ENCODE results near the gene PAN3.
A peak's percentile ranks its signal among the peaks of the same experiment; 100 is the strongest.

PAN3 gene

DNA sequence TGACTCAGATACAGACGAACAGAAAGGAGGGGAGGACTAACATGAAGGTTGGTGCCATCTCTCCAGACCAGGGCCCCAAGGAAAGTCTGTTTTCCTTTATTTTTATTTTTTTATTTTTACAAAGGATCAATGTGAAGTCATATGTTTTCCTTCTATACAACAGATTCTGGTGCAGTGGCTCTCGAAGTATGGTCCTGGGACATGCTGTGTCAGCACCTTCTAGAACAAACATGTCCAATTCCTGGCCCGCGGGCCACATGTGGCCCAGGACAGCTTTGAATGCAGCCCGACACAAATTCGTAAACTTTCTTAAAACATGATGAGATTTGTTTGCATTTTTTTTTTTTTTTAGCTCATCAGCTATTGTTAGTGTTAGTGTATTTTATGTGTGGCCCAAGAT, 181.9 kb downstream of the PAN3 start:
- TF ChIP-seq POLR2A (IDR thresholded peaks at IDR 0.05; ENCODE audit: low read length) (no peak), GATA1 (IDR thresholded peaks at IDR 0.05; ENCODE audit: low read depth, low read length) (no peak)
- no peak for DNase-seq

DNA sequence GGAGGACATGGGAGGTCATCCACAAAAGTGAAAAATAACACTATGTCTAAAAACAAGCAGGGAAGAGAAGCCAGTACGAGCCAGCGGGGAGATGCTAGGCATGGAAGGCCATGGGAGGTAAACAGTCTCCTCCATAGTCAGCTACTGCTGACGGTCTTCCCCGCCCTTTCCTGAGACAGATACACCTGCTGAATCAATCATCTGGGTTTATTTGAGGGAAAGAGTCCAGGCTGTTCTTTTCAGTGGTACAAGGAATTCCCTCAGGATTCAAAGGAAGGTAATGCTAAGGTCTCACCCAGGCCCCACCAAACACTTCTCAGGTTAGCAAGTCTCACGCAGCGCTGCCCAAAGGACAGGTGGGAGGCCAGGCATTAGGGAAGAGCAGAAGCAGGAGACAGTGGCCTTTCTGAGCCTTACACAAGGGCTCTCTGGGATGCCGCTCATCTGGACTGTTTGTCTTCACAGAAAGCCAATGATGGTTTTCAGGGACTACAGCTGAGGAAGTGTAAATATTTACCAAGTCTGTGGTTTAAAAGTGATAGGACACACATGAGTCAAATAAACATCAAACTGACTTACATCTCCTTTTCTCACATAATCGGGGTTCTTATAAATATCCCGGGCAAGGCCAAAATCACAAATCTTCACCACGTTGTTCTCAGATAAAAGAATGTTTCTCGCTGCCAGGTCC, 182.7 kb downstream of the PAN3 start:
- TF ChIP-seq GATA1 (IDR thresholded peaks at IDR 0.05; ENCODE audit: low read depth, low read length) = no peak
- TF ChIP-seq POLR2A (IDR thresholded peaks at IDR 0.05; ENCODE audit: low read length) = no peak
- DNase-seq = no peak

DNA sequence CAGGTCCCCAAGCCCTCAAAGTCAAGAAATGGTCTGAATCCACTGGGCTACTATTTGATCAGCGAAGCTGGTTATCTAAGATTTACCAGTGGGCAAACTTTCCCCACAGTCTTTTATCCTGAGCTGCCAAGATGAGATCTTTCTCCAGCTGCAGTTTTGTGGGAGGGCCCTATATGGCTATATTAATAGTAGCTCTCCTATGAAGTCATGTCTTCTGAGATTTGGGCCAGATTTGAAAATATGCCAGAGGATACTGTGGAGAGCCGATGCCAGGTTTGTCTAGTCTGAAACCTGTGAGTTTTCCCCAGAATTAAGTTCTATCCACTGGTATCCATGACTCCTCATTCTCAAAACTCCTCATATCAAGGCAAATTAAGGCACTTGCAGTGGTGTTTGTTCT, 183.4 kb downstream of the PAN3 start:
- TF ChIP-seq POLR2A (IDR thresholded peaks at IDR 0.05; ENCODE audit: low read length) (no peak), GATA1 (IDR thresholded peaks at IDR 0.05; ENCODE audit: low read depth, low read length) (no peak)
- DNase-seq = no peak

DNA sequence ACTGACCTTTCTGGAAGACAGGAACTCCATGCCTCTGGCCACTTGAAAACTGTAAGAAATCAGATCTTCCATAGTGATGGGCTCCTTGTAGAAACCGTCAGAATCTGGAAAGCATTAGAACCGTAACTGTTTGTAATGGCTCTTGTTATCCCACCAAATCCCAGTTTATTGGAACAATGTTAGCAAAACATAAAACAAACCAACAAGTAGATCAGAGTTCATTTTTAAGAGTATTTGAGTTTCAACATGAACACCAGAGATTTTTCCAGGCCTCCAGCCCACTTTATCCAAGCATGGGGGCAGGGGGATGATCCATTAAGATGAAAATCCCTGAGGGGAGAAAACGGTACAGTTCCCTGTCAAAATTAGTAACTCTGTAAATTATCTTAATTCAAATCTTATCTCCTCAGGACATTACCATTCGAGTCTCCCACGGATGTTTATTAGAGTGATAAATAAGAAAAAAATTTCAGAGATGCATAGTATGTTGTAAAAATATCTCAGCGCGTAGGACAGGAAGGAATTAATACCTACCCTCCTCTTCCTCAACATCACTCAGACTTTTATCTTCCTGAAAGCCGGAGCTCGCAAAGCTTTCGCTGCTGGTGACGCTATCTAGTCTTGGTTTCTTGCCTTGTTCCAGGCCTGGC, 184.0 kb downstream of the PAN3 start:
- TF ChIP-seq GATA1 (IDR thresholded peaks at IDR 0.05; ENCODE audit: low read depth, low read length) (no peak), POLR2A (IDR thresholded peaks at IDR 0.05; ENCODE audit: low read length) (no peak)
- DNase-seq = no peak

DNA sequence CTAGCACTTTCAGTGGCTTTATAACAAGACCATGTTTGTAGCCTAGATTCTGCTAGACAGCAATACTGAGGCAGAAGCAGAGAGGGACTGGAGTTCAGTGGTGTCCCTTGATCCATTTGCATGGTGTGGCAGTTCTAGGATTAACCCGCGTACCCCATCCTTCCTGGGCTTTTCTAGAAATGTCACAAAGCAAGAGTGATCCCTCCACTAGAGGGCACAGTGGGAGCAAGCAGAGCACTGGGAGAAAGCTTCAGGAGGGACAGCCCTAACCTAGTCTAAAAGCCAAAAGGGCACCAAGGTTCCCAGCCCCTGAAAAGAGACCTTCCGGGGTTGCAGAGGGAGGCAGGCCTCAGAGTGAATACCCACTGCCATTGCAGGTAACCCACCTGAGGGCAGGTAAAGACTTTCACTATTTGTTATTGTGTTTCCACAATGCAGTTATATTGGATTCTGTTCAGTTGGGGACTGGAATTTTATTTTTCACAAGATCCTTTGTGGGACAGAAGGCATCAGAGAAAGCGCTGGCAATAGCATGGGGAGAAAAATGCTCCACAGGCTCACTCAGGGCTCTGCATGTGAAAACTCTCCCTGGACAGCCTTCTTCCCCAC, 185.9 kb downstream of the PAN3 start:
- no peak for TF ChIP-seq GATA1 (IDR thresholded peaks at IDR 0.05; ENCODE audit: low read depth, low read length)
- no peak for TF ChIP-seq POLR2A (IDR thresholded peaks at IDR 0.05; ENCODE audit: low read length)
- peak; percentile 59 to 70 for DNase-seq

DNA sequence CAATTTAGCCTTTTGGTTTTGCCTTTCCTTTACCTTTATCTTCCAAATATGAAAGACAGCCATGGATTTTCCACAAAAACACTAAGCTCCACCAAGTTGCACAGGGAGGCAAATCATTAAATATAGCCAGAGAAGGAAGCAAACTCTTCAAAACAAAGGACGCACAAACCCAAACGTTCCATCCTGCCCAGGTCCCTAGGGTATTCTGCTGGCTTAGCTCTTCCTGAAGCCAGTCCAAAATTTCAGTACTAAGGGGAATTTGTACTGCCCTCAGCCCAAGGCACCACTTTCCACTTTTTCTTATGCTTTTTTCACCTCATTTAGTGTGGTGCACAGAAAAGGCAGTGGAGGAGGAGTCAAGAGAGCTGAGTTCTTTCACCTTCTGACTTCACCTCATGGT, 186.7 kb downstream of the PAN3 start:
- TF ChIP-seq GATA1 (IDR thresholded peaks at IDR 0.05; ENCODE audit: low read depth, low read length) = no peak
- no peak for DNase-seq

DNA sequence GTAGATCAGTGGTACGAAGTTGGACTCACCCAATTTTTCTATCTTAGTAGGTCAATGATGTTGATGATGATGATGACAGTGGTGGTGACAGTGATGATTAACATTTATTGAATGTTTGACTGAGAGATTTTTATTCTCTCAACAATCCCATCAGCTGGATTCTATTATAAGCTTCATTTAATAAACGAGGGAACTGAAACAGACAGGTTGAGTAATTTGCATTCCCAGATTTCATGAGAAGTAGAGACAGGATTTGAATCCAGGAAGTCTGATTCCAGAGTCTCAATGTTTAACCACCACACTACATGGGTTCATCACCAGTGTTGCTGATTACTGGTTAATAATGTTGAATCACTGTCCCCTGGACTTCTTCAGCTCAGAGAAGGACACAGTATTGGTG, 187.7 kb downstream of the PAN3 start:
- DNase-seq = no peak
- TF ChIP-seq POLR2A (IDR thresholded peaks at IDR 0.05; ENCODE audit: low read length) (no peak), GATA1 (IDR thresholded peaks at IDR 0.05; ENCODE audit: low read depth, low read length) (no peak)

DNA sequence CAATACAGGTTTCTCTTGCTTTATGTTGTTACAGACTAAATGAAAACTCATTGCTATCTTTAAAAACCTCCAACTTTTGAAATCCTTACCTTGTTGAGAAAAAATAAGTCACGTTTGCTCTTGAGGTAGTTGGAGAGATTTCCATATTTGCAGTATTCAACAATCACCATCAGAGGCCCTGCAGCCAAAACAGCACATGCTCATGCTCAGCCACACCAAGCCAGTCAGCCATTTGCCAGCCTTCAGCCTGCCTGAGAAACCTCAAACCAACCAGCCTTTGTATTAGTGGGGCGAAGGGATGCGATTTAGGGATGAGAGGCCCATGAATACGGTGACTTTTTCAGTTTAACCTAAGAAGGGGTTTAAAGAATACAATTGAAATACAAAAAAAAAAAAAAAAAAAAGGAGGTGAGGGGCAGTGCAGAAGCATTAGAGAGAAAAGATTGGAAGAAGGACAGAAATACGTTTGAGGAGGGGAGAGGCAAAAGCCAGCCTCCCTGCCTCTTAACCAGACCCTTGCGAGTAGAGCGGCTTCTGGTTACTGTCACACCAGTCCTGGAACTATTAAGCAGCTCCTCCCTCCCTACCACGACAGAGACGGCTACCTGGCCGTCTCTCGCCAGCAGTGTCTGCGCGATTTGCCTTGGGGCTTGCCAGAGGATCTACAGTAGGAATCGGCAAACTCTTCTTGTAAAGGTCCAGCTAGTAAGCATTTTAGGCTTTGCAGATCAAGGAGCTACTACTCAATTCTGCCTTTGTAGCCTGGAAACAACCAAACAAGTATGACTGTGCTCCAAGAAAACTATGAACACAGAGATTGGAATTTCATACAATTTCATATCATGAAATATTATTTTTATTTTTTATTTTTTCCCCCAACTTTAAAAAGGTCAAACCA, 189.3 kb downstream of the PAN3 start:
- TF ChIP-seq POLR2A (IDR thresholded peaks at IDR 0.05; ENCODE audit: low read length) = no peak
- no peak for TF ChIP-seq GATA1 (IDR thresholded peaks at IDR 0.05; ENCODE audit: low read depth, low read length)
- no peak for DNase-seq

DNA sequence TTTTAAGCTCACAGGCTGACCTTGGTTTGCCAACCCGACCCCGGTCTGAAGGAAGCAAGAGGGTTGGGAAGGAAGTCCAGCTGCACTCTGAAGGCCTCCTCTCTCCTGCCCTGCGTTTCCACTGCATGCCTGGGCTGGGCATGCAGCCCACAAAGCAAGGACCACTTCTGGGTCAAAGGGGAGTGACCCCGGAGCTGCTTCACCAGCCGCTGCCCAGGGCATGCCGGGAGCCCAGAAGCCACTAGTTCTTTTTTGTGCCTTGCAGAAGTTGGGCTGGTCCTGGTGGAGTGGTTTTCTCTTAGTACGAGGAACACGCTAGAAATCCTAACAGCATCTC, 189.9 kb downstream of the PAN3 start:
- TF ChIP-seq GATA1 (IDR thresholded peaks at IDR 0.05; ENCODE audit: low read depth, low read length) = no peak
- TF ChIP-seq POLR2A (IDR thresholded peaks at IDR 0.05; ENCODE audit: low read length) = no peak
- no peak for DNase-seq

DNA sequence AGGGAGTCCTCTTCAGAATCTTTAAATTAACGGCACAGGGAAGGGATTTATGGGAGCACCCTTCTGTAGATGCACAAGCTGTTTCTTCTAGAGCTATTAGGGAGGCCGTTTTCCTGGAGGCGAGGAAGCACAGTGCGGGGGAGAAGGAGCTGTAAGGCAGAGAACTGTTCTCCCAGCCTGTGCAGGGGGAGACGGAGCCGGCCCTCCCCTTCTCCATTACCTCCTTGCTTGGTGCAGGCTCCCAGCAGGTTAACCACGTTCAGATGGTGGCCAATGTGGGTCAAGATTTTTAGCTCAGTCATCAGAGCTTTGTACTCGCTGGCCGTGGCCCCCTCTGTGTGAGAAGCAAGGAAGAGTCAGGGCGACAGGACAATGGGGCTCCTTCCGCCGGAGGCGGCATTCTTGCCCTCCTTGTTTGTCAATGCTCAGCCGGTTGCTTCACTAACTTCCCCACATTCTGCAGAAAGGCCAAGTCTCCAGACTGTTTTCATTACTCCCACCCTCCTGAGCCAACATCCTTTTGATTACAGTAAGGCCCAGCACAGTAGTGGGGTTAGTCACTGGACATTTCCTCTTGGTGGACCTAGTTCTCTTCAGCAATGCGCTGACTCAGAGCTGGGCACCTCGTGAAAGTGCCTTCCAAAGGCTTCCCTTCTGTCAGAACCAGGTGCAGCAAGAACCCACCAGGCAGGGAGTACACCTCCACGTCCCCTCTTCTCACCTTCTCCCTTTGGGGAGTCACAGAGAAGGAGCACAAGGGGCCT, 191.2 kb downstream of the PAN3 start:
- DNase-seq = no peak

DNA sequence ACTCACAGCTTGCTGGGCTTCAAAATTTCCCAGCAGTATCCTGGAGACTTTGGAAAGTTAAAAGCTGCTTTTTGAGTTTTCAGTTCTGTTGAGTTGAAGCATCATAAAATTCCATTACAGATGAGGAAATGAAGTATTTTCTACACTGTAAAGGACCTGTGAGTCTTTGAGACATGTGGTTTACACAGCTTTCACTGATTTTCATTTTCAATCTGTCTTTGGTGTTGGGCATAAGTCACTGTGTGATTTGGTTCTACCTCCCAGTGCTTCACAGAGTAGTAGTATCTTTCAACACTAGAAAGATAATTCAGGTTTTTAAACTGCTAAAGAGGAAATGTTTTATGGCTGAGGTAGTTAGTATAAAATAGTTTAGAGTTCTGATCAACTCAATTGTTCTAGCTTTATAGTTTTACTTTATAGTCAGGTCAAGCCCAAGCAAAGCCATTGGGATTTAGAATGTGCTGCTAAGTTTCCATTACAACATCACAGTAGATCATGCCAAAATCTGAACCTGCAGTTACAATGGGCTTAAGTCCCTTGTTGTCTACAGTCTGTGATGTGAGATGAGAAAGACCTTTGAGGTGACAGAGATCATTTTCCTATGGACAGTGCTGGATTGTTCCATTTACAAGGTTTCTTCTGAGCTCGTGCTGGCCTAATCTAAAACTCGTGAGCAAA, 195.0 kb downstream of the PAN3 start:
- DNase-seq = no peak
- TF ChIP-seq POLR2A (IDR thresholded peaks at IDR 0.05; ENCODE audit: low read length) = no peak

More for the DNA sequence above, 191.2 kb downstream of the PAN3 start:
- TF ChIP-seq GATA1 (IDR thresholded peaks at IDR 0.05; ENCODE audit: low read depth, low read length) (no peak), POLR2A (IDR thresholded peaks at IDR 0.05; ENCODE audit: low read length) (no peak)

DNA sequence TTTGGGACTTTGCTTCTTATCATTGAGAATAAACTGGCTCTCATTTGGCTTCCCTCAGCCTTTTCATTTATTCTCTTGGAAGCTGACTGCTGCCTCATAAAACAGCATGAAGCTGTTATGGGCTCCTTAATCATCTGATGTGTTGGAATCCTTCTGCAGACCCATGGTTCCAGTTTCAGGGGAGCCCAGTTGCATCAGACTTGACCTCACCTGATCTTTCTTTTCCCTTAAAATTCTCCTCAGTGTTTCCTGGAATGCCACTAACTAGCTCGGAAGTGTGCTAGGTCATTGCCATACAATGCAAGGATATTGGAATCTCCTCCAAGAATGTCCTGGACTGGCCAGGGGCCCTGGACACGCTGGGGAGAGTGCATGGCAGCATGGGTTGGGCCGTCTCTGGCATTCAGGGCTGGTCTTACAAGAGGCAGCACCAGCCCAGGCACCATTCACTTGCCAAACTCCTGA, 197.9 kb downstream of the PAN3 start:
- no peak for DNase-seq
- TF ChIP-seq POLR2A (IDR thresholded peaks at IDR 0.05; ENCODE audit: low read length) = no peak
- TF ChIP-seq GATA1 (IDR thresholded peaks at IDR 0.05; ENCODE audit: low read depth, low read length) = no peak
